Smooth muscle cell (in vitro differentiated cells): ENCODE data around the gene VCP. TPM values are rescaled to one million over a fixed set of nuclear protein-coding genes. Genes with fewer than 3 reads are reported as not detected.

ENCODE experiments used
- DNase-seq: peaks from one replicate; lab custom pipeline; 2025; ENCODE audit not compliant: unreplicated experiment; lab: John Stamatoyannopoulos, UW
- H2AFZ ChIP-seq: fragments of 200-600 bp; sonication (generic); 2 replicates; pipeline ENCODE4 v1.6.0; 2016; ENCODE audit warnings: antibody characterized with exemption, low read depth, mild to moderate bottlenecking
- H3F3A ChIP-seq: fragments of 200-600 bp; sonication (generic); 2 replicates; pipeline ENCODE4 v1.6.0; 2017; ENCODE audit warnings: antibody characterized with exemption, low read depth
- H3K27ac ChIP-seq: fragments of 200-600 bp; sonication (generic); 2 replicates; pipeline ENCODE4 v1.5.1; 2016; ENCODE audit warnings: low read depth, mild to moderate bottlenecking
- H3K27me3 ChIP-seq: fragments of 200-600 bp; sonication (generic); 2 replicates; pipeline ENCODE4 v1.6.1; 2016; ENCODE audit warnings: low read depth, mild to moderate bottlenecking
- H3K36me3 ChIP-seq: fragments of 200-600 bp; sonication (generic); 2 replicates; pipeline ENCODE4 v1.5.1; 2016; ENCODE audit warnings: low read depth
- H3K4me1 ChIP-seq: fragments of 200-600 bp; sonication (generic); 2 replicates; pipeline ENCODE4 v1.5.1; 2016; ENCODE audit warnings: low read depth
- H3K4me2 ChIP-seq: fragments of 200-600 bp; sonication (generic); 2 replicates; pipeline ENCODE4 v1.6.0; 2016; ENCODE audit warnings: mild to moderate bottlenecking
- H3K4me3 ChIP-seq: fragments of 200-600 bp; sonication (generic); 2 replicates; pipeline ENCODE4 v1.5.1; 2016; ENCODE audit warnings: mild to moderate bottlenecking
- H3K79me2 ChIP-seq: fragments of 200-600 bp; sonication (generic); 2 replicates; pipeline ENCODE4 v1.6.0; 2016; ENCODE audit warnings: low read depth, mild to moderate bottlenecking
- H3K9ac ChIP-seq: fragments of 200-600 bp; sonication (generic); 2 replicates; pipeline ENCODE4 v1.6.0; 2016; ENCODE audit warnings: low read depth
- H3K9me3 ChIP-seq: fragments of 200-600 bp; sonication (generic); replicated peaks from 2 replicates; pipeline ENCODE4 v1.5.1; 2016; ENCODE audit warnings: low read depth
- H4K20me1 ChIP-seq: fragments of 200-600 bp; sonication (generic); 2 replicates; pipeline ENCODE4 v1.6.0; 2016; ENCODE audit warnings: low read depth
- CTCF ChIP-seq: fragments of 200-600 bp; sonication (generic); IDR thresholded peaks from 2 replicates; pipeline ENCODE4 v1.5.1; 2017; ENCODE audit warnings: borderline replicate concordance, mild to moderate bottlenecking, antibody characterized with exemption; ENCODE audit not compliant: insufficient read depth, poor library complexity, severe bottlenecking
- WGBS: methylation state at CpG from one replicate; pipeline ENCODE4 v1.1.7; 2016; ENCODE audit warnings: low lambda C conversion rate; 5-methylcytosine and 5-hydroxymethylcytosine counted together
- polyA plus RNA-seq: library from polyadenylated mRNA; unstranded; fragments of >200 nt; fragmentation: Nextera tagmentation; extraction: Ambion mirVana; gene quantifications from 2 replicates; pipeline ENCODE4 v1.2.1, GENCODE V29; 2016
- small RNA-seq: library from RNA; depleted of rRNA; stranded (forward); fragments of <200 nt; gene quantifications from one replicate; pipeline ENCODE3, GENCODE V24; 2014
- total RNA-seq: library from RNA; depleted of rRNA; stranded (reverse); fragments of >200 nt; gene quantifications from 2 replicates; pipeline ENCODE4 v1.2.3, GENCODE V29; 2014

Gene VCP
- total and polyA plus RNA-seq, 2 experiments from 2014 or later = 207 to 314 TPM

- no peak overlapping the region for H3K4me3 ChIP-seq
- no peak overlapping the region for H3K27ac ChIP-seq
- no peaks in the 10 kb centered on the region for H3F3A ChIP-seq
- no peak for DNase-seq
- H3K4me2 ChIP-seq = no peak overlapping the region
- H3K4me1 ChIP-seq = no peaks in the 10 kb centered on the region
- no peaks in the 10 kb centered on the region for H4K20me1 ChIP-seq
- peaks cover 54% of the 10 kb centered on the region for H3K36me3 ChIP-seq
- no peak for TF ChIP-seq CTCF
- 89% methylated on average over 2 of the region's 2 CpGs for WGBS
- no peak overlapping the region for H3K9ac ChIP-seq
- H2AFZ ChIP-seq = no peak overlapping the region
- H3K9me3 ChIP-seq = peaks cover 12% of the 10 kb centered on the region
- no peaks in the 10 kb centered on the region for H3K79me2 ChIP-seq
- H3K27me3 ChIP-seq = no peaks in the 10 kb centered on the region
Measured at GRCh38 chr9:35014517-35014916, 57.9 kb downstream of the VCP start.

- H4K20me1 ChIP-seq = no peaks in the 10 kb centered on the region
- H3F3A ChIP-seq = no peaks in the 10 kb centered on the region
- H3K27ac ChIP-seq = no peak overlapping the region
- no peak overlapping the region for H3K4me3 ChIP-seq
- peaks cover 12% of the 10 kb centered on the region for H3K9me3 ChIP-seq
- no peak for DNase-seq
- H3K27me3 ChIP-seq = no peaks in the 10 kb centered on the region
- TF ChIP-seq CTCF = no peak
- no peak overlapping the region for H3K4me2 ChIP-seq
- no peaks in the 10 kb centered on the region for H3K4me1 ChIP-seq
- no peaks in the 10 kb centered on the region for H3K79me2 ChIP-seq
- H3K36me3 ChIP-seq = peaks cover 43% of the 10 kb centered on the region
- WGBS = 95% methylated on average over 3 of the region's 3 CpGs
- H3K9ac ChIP-seq = no peak overlapping the region
- no peak overlapping the region for H2AFZ ChIP-seq
Measured at GRCh38 chr9:35010351-35010958, 62.0 kb downstream of the VCP start.

Small RNA genes within 50 kb of the gene (small RNA-seq; reads per million reads assigned to genes)
- 0.45 reads per million, percentile 15 among the genes with 10 or more reads in this experiment for gene RN7SL338P

Other genes with a start within 250 kb of the VCP start
- gene PHF24, start 114.3 kb downstream of the VCP start, total RNA-seq = 0.22 and 0.49 TPM in 2 replicates
- 0.07 and 0.90 TPM in 2 replicates for gene PHF24, start 114.3 kb downstream of the VCP start, polyA plus RNA-seq
- 26.8 and 29.6 TPM in 2 replicates for gene DNAJB5, start 82.9 kb downstream of the VCP start, total RNA-seq
- 28.4 and 30.5 TPM in 2 replicates for gene DNAJB5, start 82.9 kb downstream of the VCP start, polyA plus RNA-seq
- 13.0 and 22.9 TPM in 2 replicates for gene FANCG, start 7.3 kb upstream of the VCP start, total RNA-seq
- gene FANCG, start 7.3 kb upstream of the VCP start, polyA plus RNA-seq = 19.0 and 21.9 TPM in 2 replicates
- gene PIGO, start 24.0 kb upstream of the VCP start, total RNA-seq = 21.3 and 27.5 TPM in 2 replicates
- 29.5 and 36.4 TPM in 2 replicates for gene PIGO, start 24.0 kb upstream of the VCP start, polyA plus RNA-seq
- gene STOML2, start 30.5 kb upstream of the VCP start, total RNA-seq = 70.8 and 78.2 TPM in 2 replicates
- 125 and 130 TPM in 2 replicates for gene STOML2, start 30.5 kb upstream of the VCP start, polyA plus RNA-seq
- gene ATOSB, start 43.2 kb upstream of the VCP start, total RNA-seq = 30.2 and 37.1 TPM in 2 replicates
- 38.4 and 39.9 TPM in 2 replicates for gene ATOSB, start 43.2 kb upstream of the VCP start, polyA plus RNA-seq
- 15.1 and 17.0 TPM in 2 replicates for gene UNC13B, start 89.4 kb upstream of the VCP start, total RNA-seq
- gene UNC13B, start 89.4 kb upstream of the VCP start, polyA plus RNA-seq = 9.2 TPM in 2 replicates